Stimulated activated CD4-positive, alpha-beta T cell treated with anti-CD3 and anti-CD28 coated beads, Interleukin-1b, Interleukin-23, amount 100 ng/mL, for 24 hours (primary cell): ENCODE results near the gene GTF2A1L.
"Not testable (repeated sequence)": the region's sequence is repeated elsewhere in the genome, so short reads cannot be mapped to it uniquely, and the experiment has no call there.

Source experiments
- DNase-seq, 4 experiments: peaks; one replicate each; pipeline ENCODE4 v3.0.0-alpha.2; 2020; ENCODE audit warnings: low read depth in 4 of 4, low spot score in 1 of 4

GTF2A1L gene

GRCh38 chr2:48607307-48608014 lies 10.2 kb upstream of the GTF2A1L start:
- no peak for DNase-seq

DNA sequence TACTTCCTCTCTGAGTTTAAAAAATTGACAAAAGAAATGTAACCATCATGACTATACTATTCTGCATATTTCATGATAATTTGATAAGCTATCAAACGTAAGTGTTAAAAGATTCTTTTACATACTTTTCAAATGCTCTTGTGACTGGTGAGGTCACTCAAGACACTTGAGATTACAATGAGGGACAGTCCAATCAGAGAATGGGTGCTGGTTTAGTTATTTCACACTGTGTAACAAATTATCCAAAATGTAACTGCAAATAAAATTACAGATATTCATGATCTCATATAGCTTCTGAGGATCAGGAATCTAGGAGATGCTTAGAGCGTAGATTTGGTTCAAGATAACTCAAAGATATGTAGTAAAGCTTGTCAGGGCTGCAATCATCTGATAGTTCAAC lies 4.4 kb upstream of the GTF2A1L start:
- no peak for DNase-seq

DNA sequence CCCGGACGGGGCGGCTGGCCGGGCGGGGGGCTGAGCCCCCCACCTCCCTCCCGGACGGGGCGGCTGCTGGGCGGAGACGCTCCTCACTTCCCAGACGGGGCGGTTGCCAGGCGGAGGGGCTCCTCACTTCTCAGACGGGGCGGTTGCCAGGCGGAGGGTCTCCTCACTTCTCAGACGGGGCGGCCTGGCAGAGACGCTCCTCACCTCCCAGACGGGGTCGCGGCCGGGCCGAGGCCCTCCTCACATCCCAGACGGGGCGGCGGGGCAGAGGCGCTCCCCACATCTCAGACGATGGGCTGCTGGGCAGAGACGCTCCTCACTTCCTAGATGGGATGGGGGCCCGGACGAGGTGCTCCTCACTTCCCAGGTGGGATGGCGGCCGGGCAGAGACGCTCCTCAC lies 3.1 kb upstream of the GTF2A1L start:
- DNase-seq: not testable (repeated sequence)

DNA sequence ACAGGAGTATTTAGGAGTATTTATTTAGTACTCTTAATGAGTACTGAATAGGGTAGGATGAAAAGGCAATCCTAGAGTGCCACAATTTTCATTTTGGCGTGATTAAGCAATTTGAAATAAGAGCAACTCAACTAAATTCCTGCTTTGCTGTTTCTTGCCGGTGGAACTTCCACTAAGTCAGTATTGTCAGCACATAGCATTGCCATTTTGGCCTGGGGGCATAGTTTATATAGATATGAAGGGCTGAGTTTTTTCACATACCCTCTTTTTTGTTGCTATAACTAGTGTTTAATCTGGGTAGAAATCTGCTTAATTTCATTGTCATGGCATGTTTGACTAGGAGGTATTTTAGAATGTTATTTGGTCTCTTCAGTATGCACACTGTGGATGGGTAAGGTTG lies 1.9 kb downstream of the GTF2A1L start:
- no peak for DNase-seq

DNA sequence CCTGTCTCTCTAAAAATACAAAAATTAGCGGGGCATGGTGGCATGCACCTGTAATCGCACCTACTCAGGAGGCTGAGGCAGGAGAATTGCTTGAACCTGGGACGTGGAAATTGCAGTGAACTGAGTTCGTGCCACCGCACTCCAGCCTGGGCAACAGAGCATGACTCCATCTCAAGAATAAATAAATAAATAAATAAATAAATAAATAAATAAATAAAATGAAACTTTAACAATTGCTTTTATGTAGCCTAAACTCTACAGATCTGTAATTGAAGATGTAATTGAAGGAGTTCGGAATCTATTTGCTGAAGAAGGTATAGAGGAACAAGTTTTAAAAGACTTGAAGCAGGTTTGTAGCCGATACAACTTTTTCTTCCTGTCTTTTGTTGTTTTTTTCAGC lies 2.9 kb downstream of the GTF2A1L start:
- DNase-seq: no peak

DNA sequence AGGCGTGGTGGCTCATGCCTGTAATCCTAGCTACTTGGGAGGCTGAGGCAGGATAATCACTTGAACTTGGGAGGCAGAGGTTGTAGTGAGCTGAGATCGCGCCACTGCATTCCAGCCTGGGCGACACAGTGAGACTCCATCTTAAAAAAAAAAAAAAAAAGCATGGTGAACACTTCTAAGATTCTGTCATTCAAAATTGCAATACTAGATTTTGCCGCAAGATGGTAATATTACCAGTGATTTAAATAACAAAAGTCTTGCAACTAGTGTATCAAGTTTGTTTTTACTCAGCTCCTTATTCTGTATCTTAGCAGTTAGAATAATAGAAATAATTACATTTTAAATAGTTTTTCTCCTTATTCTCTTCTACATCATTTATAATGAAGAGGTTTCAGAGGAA lies 5.0 kb downstream of the GTF2A1L start:
- DNase-seq: not testable (repeated sequence)

DNA sequence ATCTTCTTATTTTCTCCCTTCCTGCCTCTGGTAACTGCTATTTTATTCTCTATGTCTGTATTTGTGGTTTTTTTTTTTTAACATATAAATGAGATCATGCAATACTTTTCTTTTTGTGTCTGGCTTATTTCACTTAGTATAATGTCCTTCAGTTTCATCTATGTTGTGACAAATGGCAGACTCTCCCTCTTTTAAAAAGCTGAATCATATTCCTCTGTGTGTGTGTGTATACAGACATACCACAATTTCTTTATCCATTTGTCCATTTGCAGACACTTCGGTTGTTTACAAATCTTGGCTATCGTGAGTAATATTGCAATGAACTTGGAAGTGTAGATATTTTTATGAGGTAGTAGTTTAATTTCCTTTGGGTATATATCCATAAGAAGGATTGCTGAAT lies 7.0 kb downstream of the GTF2A1L start:
- no peak for DNase-seq

GRCh38 chr2:48626047-48626446 lies 8.4 kb downstream of the GTF2A1L start:
- no peak for DNase-seq

DNA sequence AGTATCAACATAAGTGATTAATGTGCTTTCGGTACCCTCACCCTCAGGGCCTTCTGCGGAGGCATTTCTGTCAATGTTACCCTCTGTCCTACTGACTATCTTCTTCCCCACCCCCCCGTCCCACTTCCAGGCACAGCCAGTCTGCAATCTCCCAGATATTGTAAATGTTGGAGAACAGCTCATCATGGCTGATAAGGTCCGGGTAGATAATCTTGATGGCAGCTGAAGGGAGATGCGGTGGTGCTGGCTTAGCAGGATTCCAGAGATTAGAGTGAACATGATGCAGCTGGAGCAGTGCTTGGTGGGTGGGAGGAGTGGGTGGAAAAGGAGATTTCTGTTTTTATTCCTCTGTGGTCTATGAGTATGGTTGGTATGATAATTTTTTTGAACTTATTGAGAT lies 15.5 kb downstream of the GTF2A1L start:
- no peak for DNase-seq

- DNase-seq: no peak
Observed at GRCh38 chr2:48635786-48636185, 18.1 kb downstream of the GTF2A1L start.

DNA sequence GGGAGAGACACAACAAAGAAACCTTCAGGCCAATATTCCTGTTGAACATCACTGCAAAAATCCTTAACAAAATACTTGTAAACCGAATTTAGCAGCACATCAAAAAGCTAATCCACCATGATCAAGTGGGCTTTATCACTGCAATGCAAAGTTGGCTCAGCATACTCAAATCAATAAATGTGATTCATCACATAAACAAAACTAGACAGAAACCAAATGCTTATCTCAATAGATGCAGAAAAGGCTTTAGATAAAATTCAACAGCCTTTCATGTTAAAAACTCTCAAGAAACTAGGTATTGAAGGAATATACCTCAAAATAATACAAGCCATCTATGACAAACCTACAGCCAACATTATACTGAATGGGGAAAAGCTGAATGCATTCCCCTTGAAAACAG lies 20.6 kb downstream of the GTF2A1L start:
- no peak for DNase-seq

DNA sequence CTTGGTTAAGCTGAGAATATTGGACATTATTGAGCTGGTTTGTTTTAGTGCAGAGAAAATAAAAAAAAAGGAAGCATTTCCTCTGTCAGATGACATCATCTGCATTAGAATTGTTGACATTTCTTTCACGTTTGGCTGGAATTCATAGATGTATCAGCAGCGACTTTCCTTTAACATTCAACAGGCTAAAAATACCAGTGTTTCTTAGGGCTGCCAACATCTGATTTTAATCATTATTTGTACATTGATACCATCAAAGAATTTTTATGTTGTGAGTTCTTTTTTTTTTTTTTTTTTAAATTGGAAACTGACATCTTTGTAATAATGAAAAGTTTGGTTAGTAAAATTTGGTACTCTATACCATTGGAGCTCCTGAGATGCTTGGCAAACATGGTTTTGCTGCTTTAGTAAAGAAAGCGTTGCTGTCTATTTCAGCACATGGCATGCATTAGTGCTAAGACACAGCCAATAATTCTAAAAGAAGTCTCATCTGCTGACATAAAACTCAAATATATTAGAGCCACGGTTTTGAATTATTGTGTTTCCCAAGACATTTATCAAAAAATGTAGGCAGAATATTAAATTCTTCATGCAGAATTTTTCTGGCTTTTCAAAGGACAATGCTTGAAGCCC lies 33.6 kb downstream of the GTF2A1L start:
- DNase-seq: no peak

DNA sequence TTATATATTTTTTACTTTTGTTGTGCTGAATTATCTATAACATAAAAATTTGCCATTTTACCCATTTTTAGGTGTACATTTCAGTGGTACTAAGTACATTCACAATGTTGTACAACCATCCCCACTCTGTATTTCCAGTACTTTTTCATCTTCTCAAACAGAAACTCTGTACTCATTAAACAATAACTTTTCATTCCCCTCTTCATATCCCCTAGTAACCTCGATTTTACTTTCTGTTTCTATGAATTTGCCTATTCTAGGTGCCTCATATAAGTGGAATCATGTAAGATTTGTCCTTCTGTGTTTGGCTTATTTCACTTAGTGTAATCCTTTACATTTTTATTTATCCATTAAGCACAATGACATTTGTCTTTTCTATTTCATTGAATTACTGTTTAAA lies 51.3 kb downstream of the GTF2A1L start:
- no peak for DNase-seq

GRCh38 chr2:48673581-48673980 lies 55.9 kb downstream of the GTF2A1L start:
- DNase-seq: no peak

GRCh38 chr2:48674933-48675332 lies 57.3 kb downstream of the GTF2A1L start:
- no peak for DNase-seq

- DNase-seq: no peak
Observed at GRCh38 chr2:48677450-48677849, 59.8 kb downstream of the GTF2A1L start.

- no peak for DNase-seq
Observed at GRCh38 chr2:48685126-48685525, 67.5 kb downstream of the GTF2A1L start.

GRCh38 chr2:48691935-48692691 lies 74.5 kb downstream of the GTF2A1L start:
- DNase-seq: no peak

- DNase-seq: no peak
Observed at GRCh38 chr2:48693066-48693465, 75.4 kb downstream of the GTF2A1L start.

DNA sequence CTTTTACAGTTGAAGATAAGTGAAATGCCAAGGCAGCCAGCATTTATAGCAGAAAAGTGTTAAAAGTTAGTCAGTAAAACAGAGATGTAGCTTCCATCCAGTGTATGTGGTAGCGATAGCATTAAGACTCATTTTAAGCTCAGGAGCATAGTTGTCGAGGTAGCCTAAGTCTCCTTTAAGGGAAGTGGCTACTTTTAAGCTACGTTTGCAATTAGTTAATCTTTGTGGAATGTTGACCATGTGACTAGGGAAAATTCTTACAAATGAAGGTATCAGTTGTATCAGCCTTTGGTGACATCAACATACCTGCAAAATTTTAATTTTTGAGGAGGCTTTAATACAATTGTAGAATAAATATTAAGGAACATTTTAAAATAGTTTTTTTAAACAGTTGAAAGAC lies 76.0 kb downstream of the GTF2A1L start:
- DNase-seq: no peak

DNA sequence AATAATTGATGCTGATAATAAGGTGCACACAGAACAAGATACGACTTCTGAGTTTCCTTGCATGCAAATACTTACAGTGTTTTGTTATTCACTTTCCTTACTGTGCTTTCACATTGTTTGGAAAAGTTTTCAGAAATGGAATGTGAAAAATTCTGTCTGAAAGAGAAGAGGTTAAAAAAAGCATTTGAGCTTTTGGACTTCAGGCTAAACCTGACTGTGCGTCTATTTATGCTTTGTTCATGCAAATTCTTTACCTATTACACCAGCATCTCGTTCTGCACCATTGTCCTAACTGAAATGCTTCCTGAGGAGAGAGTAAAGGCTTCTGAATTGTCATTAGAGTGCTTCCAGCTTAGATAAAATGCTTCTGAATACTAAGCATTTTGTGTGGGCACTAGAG lies 76.5 kb downstream of the GTF2A1L start:
- no peak for DNase-seq

DNA sequence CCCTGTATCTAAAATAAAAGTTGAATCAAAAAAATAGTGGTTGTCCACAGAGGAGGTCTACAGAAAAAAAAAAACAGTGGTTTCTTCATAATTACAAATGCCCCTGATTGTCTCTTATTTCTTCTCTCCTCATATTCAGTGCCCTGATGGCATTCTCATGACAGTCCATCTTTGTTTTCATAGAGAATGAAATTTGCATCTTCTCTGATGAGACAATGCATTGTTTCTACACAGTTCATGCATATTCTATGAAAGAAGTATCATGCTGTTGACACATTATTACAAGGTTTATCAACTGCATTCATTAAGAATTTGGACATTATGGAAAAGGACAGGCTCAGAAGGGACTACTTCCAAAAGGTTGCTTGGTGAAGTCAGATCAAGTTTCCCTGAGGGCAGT lies 78.3 kb downstream of the GTF2A1L start:
- no peak for DNase-seq
